OCI-LY1 (cell line): ENCODE measurements around the gene SLC22A1.

Experiments
- CTCF ChIP-seq: fragments of 200-600 bp; sonication (generic), shearing (Covaris generic); IDR thresholded peaks from 2 replicates; pipeline ENCODE4 v1.5.1; 2017; ENCODE audit warnings: mild to moderate bottlenecking, antibody characterized with exemption, low read length, moderate library complexity, mixed read lengths
- EZH2 ChIP-seq: fragments of 200-600 bp; sonication (generic), shearing (Covaris generic); IDR thresholded peaks from 2 replicates; pipeline ENCODE4 v1.8.0; 2017; ENCODE audit warnings: borderline replicate concordance, mixed run types, mild to moderate bottlenecking, antibody characterized with exemption, low read length, moderate library complexity, mixed read lengths

GRCh38 chr6:160103825-160104100, 17.9 kb upstream of the SLC22A1 start:
- TF ChIP-seq CTCF (no peak), EZH2 (no peak)
